T-cell (primary cell): ENCODE data around the gene CHRDL1. TPM values are rescaled to one million over a fixed set of nuclear protein-coding genes. Genes with fewer than 3 reads are reported as not detected.
A peak's percentile ranks its signal among the peaks of the same experiment; 100 is the strongest.

Experiments
- ATAC-seq, 4 experiments: fragments of 200-7000 bp in 3 of 4; fragments of 150-1000 bp in 1 of 4; cut with Tn5 transposase; replicated peaks in 1 of 4; 1 replicate in 3 of 4; 2 replicates in 1 of 4; pipeline ENCODE4 v1.10.0; 2021; ENCODE audit warnings: moderate library complexity in 3 of 4, mild to moderate bottlenecking in 2 of 4, moderate number of reproducible peaks in 1 of 4
- CTCF ChIA-PET, 2 donors: fragments of 300-600 bp; sonication (Branson Sonifier 250); formaldehyde crosslinking; loops; one replicate each; lab custom pipeline; 2022; ENCODE audit warnings: antibody characterized with exemption in 2 of 2; lab: Charles Lee
- POLR2A ChIA-PET, 2 donors: fragments of 300-600 bp; sonication (Branson Sonifier 250); formaldehyde crosslinking; loops; one replicate each; lab custom pipeline; 2022; ENCODE audit warnings: antibody characterized with exemption in 2 of 2; lab: Charles Lee
- DNase-seq, 35 experiments: peaks; one replicate each; pipeline versions ENCODE4 v3.0.0 to v3.0.0-alpha.2; 2013 to 2023
- H3K27ac ChIP-seq: one replicate; pipeline ENCODE4 v1.5.1; 2013; ENCODE audit warnings: low read length
- H3K27me3 ChIP-seq, 2 experiments: replicated peaks in 1 of 2; 1 replicate in 1 of 2; 2 replicates in 1 of 2; pipeline versions ENCODE4 v1.6.1 to v1.7.0; 2013; ENCODE audit warnings: low read length in 1 of 2, mixed read lengths in 1 of 2; ENCODE audit not compliant: control insufficient read depth in 2 of 2, insufficient read depth in 2 of 2; ENCODE audit errors: extremely low read depth in 1 of 2
- H3K36me3 ChIP-seq, 2 donors: 1 replicate in 1 of 2; 2 replicates in 1 of 2; pipeline versions ENCODE4 v1.6.1 to v1.7.0; 2013; ENCODE audit warnings: low read length in 1 of 2; ENCODE audit not compliant: control insufficient read depth in 2 of 2, insufficient read depth in 1 of 2; ENCODE audit errors: extremely low read depth in 1 of 2
- H3K4me1 ChIP-seq, 2 experiments: 1 replicate in 1 of 2; 2 replicates in 1 of 2; pipeline versions ENCODE4 v1.6.1 to v1.7.0; 2013; ENCODE audit warnings: low read length in 2 of 2, mixed read lengths in 1 of 2; ENCODE audit not compliant: insufficient read depth in 2 of 2, control insufficient read depth in 1 of 2; ENCODE audit errors: extremely low read depth in 1 of 2
- H3K4me3 ChIP-seq, 2 donors: 1 replicate in 1 of 2; 2 replicates in 1 of 2; pipeline versions ENCODE4 v1.5.1 to v1.7.0; 2013; ENCODE audit warnings: mild to moderate bottlenecking in 2 of 2, low read length in 1 of 2, moderate library complexity in 1 of 2; ENCODE audit not compliant: control insufficient read depth in 1 of 2; ENCODE audit errors: extremely low read depth in 1 of 2
- H3K9me3 ChIP-seq: 2 replicates; pipeline ENCODE4 v1.7.0; 2013
- H3K27ac Mint-ChIP-seq, 2 donors: one replicate each; pipeline ENCODE4 v1.8.0; 2020 to 2021; ENCODE audit warnings: mild to moderate bottlenecking in 2 of 2, mixed read lengths in 2 of 2
- H3K27me3 Mint-ChIP-seq, 2 donors: one replicate each; pipeline ENCODE4 v1.8.0; 2021 to 2022; ENCODE audit warnings: mixed read lengths in 2 of 2
- H3K36me3 Mint-ChIP-seq: one replicate; pipeline ENCODE4 v1.8.0; 2021; ENCODE audit warnings: mixed read lengths
- H3K4me1 Mint-ChIP-seq, 3 donors: one replicate each; pipeline ENCODE4 v1.8.0; 2020 to 2022; ENCODE audit warnings: mixed read lengths in 3 of 3, mild to moderate bottlenecking in 1 of 3
- H3K4me3 Mint-ChIP-seq, 3 donors: one replicate each; pipeline ENCODE4 v1.8.0; 2020 to 2022; ENCODE audit warnings: mild to moderate bottlenecking in 3 of 3, mixed read lengths in 3 of 3, moderate library complexity in 3 of 3
- H3K9me3 Mint-ChIP-seq, 3 donors: one replicate each; pipeline ENCODE4 v1.8.0; 2020 to 2022; ENCODE audit warnings: mixed read lengths in 3 of 3
- WGBS: methylation state at CpG from one replicate; pipeline ENCODE4 v1.1.5; 2013; ENCODE audit warnings: missing lambda C conversion rate; ENCODE audit not compliant: insufficient coverage; 5-methylcytosine and 5-hydroxymethylcytosine counted together
- total RNA-seq, 35 experiments: library from RNA in 6 of 35; stranded (reverse) in 6 of 35; fragments of 120-200 nt in 1 of 35; gene quantifications; one replicate each; pipeline versions ENCODE4 v1.2.1 to v1.2.4 and lab custom pipeline; 2013 to 2026

Gene CHRDL1
- total RNA-seq, 5 donors from 2014 or later (not counting 1 experiment from before 2014, with no cell fraction given) = 0.09 TPM; not detected in 4

GRCh38 chrX:110678591-110678990 lies 117.0 kb downstream of the CHRDL1 start:
- no peak for DNase-seq
- Mint-ChIP-seq H3K4me3 (no peak overlapping the region), H3K9me3 (no peaks in the 10 kb centered on the region), H3K36me3 (no peaks in the 10 kb centered on the region), H3K27ac (no peak overlapping the region), H3K27me3 (peaks cover 0 to 14% of the 10 kb centered on the region in 2 donors), H3K4me1 (peaks cover 0 to 8% (median 0%) of the 10 kb centered on the region in 3 donors)
- Histone ChIP-seq H3K9me3 (no peaks in the 10 kb centered on the region), H3K4me1 (no peaks in the 10 kb centered on the region), H3K27me3 (no peaks in the 10 kb centered on the region), H3K4me3 (no peak overlapping the region), H3K27ac (no peak overlapping the region), H3K36me3 (no peaks in the 10 kb centered on the region)
- ChIA-PET CTCF (no interaction called here), POLR2A (no interaction called here)
- no peak for ATAC-seq
- no CpG with 5 or more reads among the region's 1 CpG for WGBS

- Mint-ChIP-seq H3K4me3 (no peak overlapping the region), H3K9me3 (no peaks in the 10 kb centered on the region), H3K4me1 (peaks cover 0 to 8% (median 0%) of the 10 kb centered on the region in 3 donors), H3K36me3 (no peaks in the 10 kb centered on the region), H3K27ac (no peak overlapping the region), H3K27me3 (peaks cover 0 to 20% of the 10 kb centered on the region in 2 donors)
- no CpG with 5 or more reads among the region's 1 CpG for WGBS
- CTCF ChIA-PET = no interaction called here
- Histone ChIP-seq H3K9me3 (no peaks in the 10 kb centered on the region), H3K36me3 (no peaks in the 10 kb centered on the region), H3K27me3 (no peaks in the 10 kb centered on the region), H3K4me1 (no peaks in the 10 kb centered on the region), H3K4me3 (no peak overlapping the region), H3K27ac (no peak overlapping the region)
- DNase-seq (no peak), ATAC-seq (no peak)
- POLR2A ChIA-PET = no interaction called here
Observed at GRCh38 chrX:110675886-110676285, 119.7 kb downstream of the CHRDL1 start.

GRCh38 chrX:110671068-110671803 lies 124.4 kb downstream of the CHRDL1 start:
- Mint-ChIP-seq H3K4me3 (no peak overlapping the region), H3K36me3 (no peaks in the 10 kb centered on the region), H3K27me3 (peaks cover 0 to 18% of the 10 kb centered on the region in 2 donors), H3K9me3 (no peaks in the 10 kb centered on the region), H3K27ac (no peak overlapping the region), H3K4me1 (no peaks in the 10 kb centered on the region)
- H3K27ac ChIP-seq = no peak overlapping the region
- ATAC-seq = no peak
- no peak overlapping the region for H3K4me3 ChIP-seq
- CTCF ChIA-PET = no interaction called here
- DNase-seq = no peak
- WGBS = no CpG with 5 or more reads among the region's 3 CpGs
- H3K27me3 ChIP-seq = no peaks in the 10 kb centered on the region
- H3K36me3 ChIP-seq = no peaks in the 10 kb centered on the region
- H3K4me1 ChIP-seq = no peaks in the 10 kb centered on the region
- no peaks in the 10 kb centered on the region for H3K9me3 ChIP-seq
- POLR2A ChIA-PET = no interaction called here

- Histone ChIP-seq H3K4me3 (no peak overlapping the region), H3K36me3 (no peaks in the 10 kb centered on the region), H3K27ac (no peak overlapping the region), H3K27me3 (no peaks in the 10 kb centered on the region), H3K4me1 (no peaks in the 10 kb centered on the region), H3K9me3 (no peaks in the 10 kb centered on the region)
- no peak overlapping the region for H3K27ac Mint-ChIP-seq
- H3K36me3 Mint-ChIP-seq = no peaks in the 10 kb centered on the region
- ATAC-seq (no peak), DNase-seq (no peak)
- ChIA-PET CTCF (no interaction called here), POLR2A (no interaction called here)
- no peaks in the 10 kb centered on the region for H3K9me3 Mint-ChIP-seq
- H3K4me1 Mint-ChIP-seq = no peaks in the 10 kb centered on the region
- WGBS = no CpG with 5 or more reads among the region's 1 CpG
- peaks cover 0 to 15% of the 10 kb centered on the region in 2 donors for H3K27me3 Mint-ChIP-seq
- no peak overlapping the region for H3K4me3 Mint-ChIP-seq
Observed at GRCh38 chrX:110669572-110669971, 126.0 kb downstream of the CHRDL1 start.

GRCh38 chrX:110667706-110668105 lies 127.9 kb downstream of the CHRDL1 start:
- POLR2A ChIA-PET = no interaction called here
- Histone ChIP-seq H3K9me3 (no peaks in the 10 kb centered on the region), H3K4me1 (no peaks in the 10 kb centered on the region), H3K27ac (no peak overlapping the region), H3K27me3 (no peaks in the 10 kb centered on the region), H3K4me3 (no peak overlapping the region), H3K36me3 (no peaks in the 10 kb centered on the region)
- Mint-ChIP-seq H3K36me3 (no peaks in the 10 kb centered on the region), H3K9me3 (no peaks in the 10 kb centered on the region), H3K27ac (no peak overlapping the region), H3K27me3 (peaks cover 0 to 6% of the 10 kb centered on the region in 2 donors), H3K4me1 (no peaks in the 10 kb centered on the region), H3K4me3 (no peak overlapping the region)
- DNase-seq (no peak), ATAC-seq (no peak)
- no CpG with 5 or more reads among the region's 6 CpGs for WGBS
- CTCF ChIA-PET = no interaction called here

- H3K9me3 Mint-ChIP-seq = no peaks in the 10 kb centered on the region
- H3K27ac Mint-ChIP-seq = no peak overlapping the region
- Histone ChIP-seq H3K4me3 (no peak overlapping the region), H3K9me3 (no peaks in the 10 kb centered on the region), H3K36me3 (no peaks in the 10 kb centered on the region), H3K4me1 (no peaks in the 10 kb centered on the region), H3K27me3 (no peaks in the 10 kb centered on the region), H3K27ac (no peak overlapping the region)
- H3K4me3 Mint-ChIP-seq = no peak overlapping the region
- H3K27me3 Mint-ChIP-seq = peaks cover 0 to 6% of the 10 kb centered on the region in 2 donors
- ATAC-seq (no peak), DNase-seq (peak in 3 of 35 experiments; percentile 0 to 3 (median 2))
- CTCF ChIA-PET = no interaction called here
- no CpG with 5 or more reads among the region's 3 CpGs for WGBS
- POLR2A ChIA-PET = no interaction called here
- H3K4me1 Mint-ChIP-seq = no peaks in the 10 kb centered on the region
- no peaks in the 10 kb centered on the region for H3K36me3 Mint-ChIP-seq
Observed at GRCh38 chrX:110665223-110666002, 130.2 kb downstream of the CHRDL1 start.
